ENCODE data around the gene SHLD1.

The SHLD1 gene

GRCh38 chr20:5882166-5882565 is 132.0 kb downstream of the SHLD1 start:
- Mint-ChIP-seq H3K27ac (no peak overlapping the region), H3K36me3 (ENCODE audit: low read depth) (no peaks in the 10 kb centered on the region), H3K9me3 (no peaks in the 10 kb centered on the region), H3K4me1 (peaks cover 6% of the 10 kb centered on the region), H3K4me3 (no peak overlapping the region), H3K27me3 (ENCODE audit: low read depth, poor library complexity) (peaks cover 13% of the 10 kb centered on the region)
- DNase-seq: no peak
- TF ChIP-seq, protein P1, sequence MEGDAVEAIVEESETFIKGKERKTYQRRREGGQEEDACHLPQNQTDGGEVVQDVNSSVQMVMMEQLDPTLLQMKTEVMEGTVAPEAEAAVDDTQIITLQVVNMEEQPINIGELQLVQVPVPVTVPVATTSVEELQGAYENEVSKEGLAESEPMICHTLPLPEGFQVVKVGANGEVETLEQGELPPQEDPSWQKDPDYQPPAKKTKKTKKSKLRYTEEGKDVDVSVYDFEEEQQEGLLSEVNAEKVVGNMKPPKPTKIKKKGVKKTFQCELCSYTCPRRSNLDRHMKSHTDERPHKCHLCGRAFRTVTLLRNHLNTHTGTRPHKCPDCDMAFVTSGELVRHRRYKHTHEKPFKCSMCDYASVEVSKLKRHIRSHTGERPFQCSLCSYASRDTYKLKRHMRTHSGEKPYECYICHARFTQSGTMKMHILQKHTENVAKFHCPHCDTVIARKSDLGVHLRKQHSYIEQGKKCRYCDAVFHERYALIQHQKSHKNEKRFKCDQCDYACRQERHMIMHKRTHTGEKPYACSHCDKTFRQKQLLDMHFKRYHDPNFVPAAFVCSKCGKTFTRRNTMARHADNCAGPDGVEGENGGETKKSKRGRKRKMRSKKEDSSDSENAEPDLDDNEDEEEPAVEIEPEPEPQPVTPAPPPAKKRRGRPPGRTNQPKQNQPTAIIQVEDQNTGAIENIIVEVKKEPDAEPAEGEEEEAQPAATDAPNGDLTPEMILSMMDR (IDR thresholded peaks at IDR 0.05): no peak

GRCh38 chr20:5884465-5885335 is 134.5 kb downstream of the SHLD1 start:
- H3K27me3 Mint-ChIP-seq (ENCODE audit: low read depth, poor library complexity): peaks cover 20% of the 10 kb centered on the region
- TF ChIP-seq, protein P1 (IDR thresholded peaks at IDR 0.05): no peak
- no peaks in the 10 kb centered on the region for H3K36me3 Mint-ChIP-seq (ENCODE audit: low read depth)
- DNase-seq: no peak
- H3K9me3 Mint-ChIP-seq: no peaks in the 10 kb centered on the region
- no peak overlapping the region for H3K27ac Mint-ChIP-seq
- H3K4me3 Mint-ChIP-seq: no peak overlapping the region
- H3K4me1 Mint-ChIP-seq: peaks cover 6% of the 10 kb centered on the region

GRCh38 chr20:5885866-5886265 is 135.7 kb downstream of the SHLD1 start:
- H3K4me1 Mint-ChIP-seq: peaks cover 9% of the 10 kb centered on the region
- H3K36me3 Mint-ChIP-seq (ENCODE audit: low read depth): no peaks in the 10 kb centered on the region
- H3K9me3 Mint-ChIP-seq: no peaks in the 10 kb centered on the region
- DNase-seq: no peak
- H3K27me3 Mint-ChIP-seq (ENCODE audit: low read depth, poor library complexity): peaks cover 18% of the 10 kb centered on the region
- H3K4me3 Mint-ChIP-seq: no peak overlapping the region
- TF ChIP-seq, protein P1 (IDR thresholded peaks at IDR 0.05): no peak
- no peak overlapping the region for H3K27ac Mint-ChIP-seq

DNA sequence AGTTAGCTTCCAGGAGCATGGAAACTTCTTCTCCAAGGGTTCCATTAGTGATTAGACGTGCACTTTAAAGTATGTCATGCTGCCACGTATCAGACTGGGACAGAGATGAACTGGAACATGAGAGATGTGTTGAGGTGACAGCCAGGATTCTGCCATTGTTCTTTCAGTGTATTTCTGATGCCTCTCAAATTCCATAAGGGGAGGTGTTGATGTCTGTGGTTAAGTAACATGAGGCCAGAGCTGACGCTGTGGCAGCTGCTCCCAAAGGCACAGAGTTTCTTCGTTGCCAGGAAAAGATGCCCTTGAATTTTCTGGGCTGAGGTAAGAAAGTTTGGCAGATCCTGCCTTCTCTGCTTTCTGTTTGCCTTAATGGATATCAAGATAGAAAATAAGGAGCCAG is 136.6 kb downstream of the SHLD1 start:
- H3K4me3 Mint-ChIP-seq: no peak overlapping the region
- H3K27me3 Mint-ChIP-seq (ENCODE audit: low read depth, poor library complexity): peaks cover 15% of the 10 kb centered on the region
- no peaks in the 10 kb centered on the region for H3K36me3 Mint-ChIP-seq (ENCODE audit: low read depth)
- H3K27ac Mint-ChIP-seq: peak overlapping the region; percentile 50
- DNase-seq: no peak
- H3K4me1 Mint-ChIP-seq: peaks cover 12% of the 10 kb centered on the region
- no peaks in the 10 kb centered on the region for H3K9me3 Mint-ChIP-seq
- TF ChIP-seq, protein P1 (IDR thresholded peaks at IDR 0.05): no peak

GRCh38 chr20:5887386-5887785 is 137.2 kb downstream of the SHLD1 start:
- Mint-ChIP-seq H3K36me3 (ENCODE audit: low read depth) (no peaks in the 10 kb centered on the region), H3K9me3 (no peaks in the 10 kb centered on the region), H3K4me3 (no peak overlapping the region), H3K27me3 (ENCODE audit: low read depth, poor library complexity) (peaks cover 15% of the 10 kb centered on the region), H3K27ac (no peak overlapping the region), H3K4me1 (peaks cover 12% of the 10 kb centered on the region)
- no peak for DNase-seq
- TF ChIP-seq, protein P1 (IDR thresholded peaks at IDR 0.05): no peak

DNA sequence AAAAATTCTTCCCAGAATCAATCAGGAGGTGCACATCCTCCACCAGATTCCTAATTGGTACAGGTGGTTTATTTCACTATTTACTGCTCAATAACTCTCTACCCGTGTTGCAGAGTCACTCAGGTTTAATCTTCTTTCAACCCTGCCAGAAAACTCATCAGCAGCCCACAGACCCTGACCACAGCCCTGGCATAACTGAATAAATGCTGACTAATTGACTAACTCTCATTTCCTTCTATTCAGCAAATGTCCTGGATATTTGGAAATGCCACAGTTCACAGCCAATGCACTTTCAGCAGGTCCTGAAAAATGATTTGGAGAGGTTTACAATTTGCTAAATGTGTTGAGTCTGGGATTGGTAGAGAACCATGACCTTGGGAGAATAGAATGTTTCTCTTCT is 137.8 kb downstream of the SHLD1 start:
- Mint-ChIP-seq H3K9me3 (no peaks in the 10 kb centered on the region), H3K4me3 (no peak overlapping the region), H3K27ac (no peak overlapping the region), H3K36me3 (ENCODE audit: low read depth) (no peaks in the 10 kb centered on the region), H3K27me3 (ENCODE audit: low read depth, poor library complexity) (peaks cover 20% of the 10 kb centered on the region), H3K4me1 (peaks cover 12% of the 10 kb centered on the region)
- TF ChIP-seq, protein P1 (IDR thresholded peaks at IDR 0.05): no peak
- DNase-seq: no peak

All from nephron progenitor cell (in vitro differentiated cells).